Loucy (cell line): ENCODE data around the gene RHBDF2.
"Not testable (repeated sequence)": the region's sequence is repeated elsewhere in the genome, so short reads cannot be mapped to it uniquely, and the experiment has no call there.

ENCODE experiments used
- EZH2phosphoT487 ChIP-seq: fragments of 200-600 bp; IDR thresholded peaks from 2 replicates; pipeline ENCODE4 v1.6.1; 2018; ENCODE audit warnings: antibody characterized with exemption, mild to moderate bottlenecking, moderate library complexity, borderline replicate concordance
- TF ChIP-seq, protein P1 (sequence below): fragments of 200-600 bp; sonication (generic); conservative IDR thresholded peaks from 2 replicates; pipeline ENCODE4 v1.5.1; 2014; ENCODE audit warnings: mild to moderate bottlenecking, antibody characterized with exemption, low read length

DNA sequence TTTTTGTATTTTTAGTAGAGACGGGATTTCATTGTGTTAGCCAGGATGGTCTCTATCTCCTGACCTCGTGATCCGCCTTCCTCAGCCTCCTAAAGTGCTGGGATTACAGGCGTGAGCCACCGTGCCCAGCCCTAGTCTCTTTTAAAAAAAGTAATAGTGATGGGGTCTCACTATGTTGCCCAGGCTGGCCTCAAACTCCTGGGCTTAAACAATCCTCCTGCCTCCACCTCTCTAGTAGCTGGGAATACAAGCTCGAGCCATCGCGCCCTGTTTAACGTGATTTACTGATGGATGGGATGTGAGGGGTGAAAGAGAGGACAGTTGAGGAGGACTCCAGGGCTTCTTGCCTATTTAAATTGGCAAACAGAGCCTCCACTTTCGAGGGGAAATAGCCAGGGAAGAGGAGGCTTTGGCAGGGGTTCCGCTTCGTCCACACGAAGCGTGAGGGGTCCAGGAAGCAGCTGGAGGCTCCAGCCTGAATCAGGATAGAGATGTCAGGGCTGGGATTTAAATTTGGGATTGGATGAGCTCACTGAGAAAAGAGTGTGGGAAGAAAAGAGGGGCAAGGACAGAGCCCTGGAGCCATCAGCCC is 7.3 kb upstream of the RHBDF2 start:
- TF ChIP-seq, protein P1, sequence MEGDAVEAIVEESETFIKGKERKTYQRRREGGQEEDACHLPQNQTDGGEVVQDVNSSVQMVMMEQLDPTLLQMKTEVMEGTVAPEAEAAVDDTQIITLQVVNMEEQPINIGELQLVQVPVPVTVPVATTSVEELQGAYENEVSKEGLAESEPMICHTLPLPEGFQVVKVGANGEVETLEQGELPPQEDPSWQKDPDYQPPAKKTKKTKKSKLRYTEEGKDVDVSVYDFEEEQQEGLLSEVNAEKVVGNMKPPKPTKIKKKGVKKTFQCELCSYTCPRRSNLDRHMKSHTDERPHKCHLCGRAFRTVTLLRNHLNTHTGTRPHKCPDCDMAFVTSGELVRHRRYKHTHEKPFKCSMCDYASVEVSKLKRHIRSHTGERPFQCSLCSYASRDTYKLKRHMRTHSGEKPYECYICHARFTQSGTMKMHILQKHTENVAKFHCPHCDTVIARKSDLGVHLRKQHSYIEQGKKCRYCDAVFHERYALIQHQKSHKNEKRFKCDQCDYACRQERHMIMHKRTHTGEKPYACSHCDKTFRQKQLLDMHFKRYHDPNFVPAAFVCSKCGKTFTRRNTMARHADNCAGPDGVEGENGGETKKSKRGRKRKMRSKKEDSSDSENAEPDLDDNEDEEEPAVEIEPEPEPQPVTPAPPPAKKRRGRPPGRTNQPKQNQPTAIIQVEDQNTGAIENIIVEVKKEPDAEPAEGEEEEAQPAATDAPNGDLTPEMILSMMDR, result not testable (repeated sequence)
- not testable (repeated sequence) for TF ChIP-seq EZH2phosphoT487
